PC-3 (cell line): ENCODE measurements around the gene MPPED2. TPM values are rescaled to one million over a fixed set of nuclear protein-coding genes. Genes with fewer than 3 reads are reported as not detected.

Source experiments
- ATAC-seq: fragments of 200-7000 bp; cut with Tn5 transposase; 2 replicates; pipeline ENCODE4 v1.9.1; 2020; ENCODE audit warnings: mild to moderate bottlenecking, moderate library complexity
- BruUV-seq: library from RNA; stranded (reverse); fragments of 400-500 nt; replicated peaks from 2 replicates; lab custom pipeline; 2021; lab: Mats Ljungman, UMichigan
- CTCF ChIA-PET: fragments of 300-600 bp; sonication (Branson Sonifier 250); formaldehyde crosslinking; loops from one replicate; lab custom pipeline; 2022; ENCODE audit warnings: antibody characterized with exemption; lab: Charles Lee
- POLR2A ChIA-PET: fragments of 300-600 bp; sonication (Branson Sonifier 250); formaldehyde crosslinking; loops from one replicate; lab custom pipeline; 2022; ENCODE audit warnings: antibody characterized with exemption; ENCODE audit not compliant: unreplicated experiment; lab: Charles Lee
- DNase-seq: peaks from one replicate; pipeline ENCODE4 v3.0.0-alpha.2; 2015
- H2AFZ ChIP-seq: fragments of 300-600 bp; sonication (generic); 2 replicates; pipeline ENCODE4 v1.6.0; 2016; ENCODE audit warnings: antibody characterized with exemption, low read length
- H3F3A ChIP-seq: fragments of 300-600 bp; sonication (generic); one replicate; pipeline ENCODE4 v1.6.0; 2017; ENCODE audit warnings: antibody characterized with exemption, low read length, control low read depth, mild to moderate bottlenecking; ENCODE audit not compliant: unreplicated experiment
- H3K27ac ChIP-seq: fragments of 300-600 bp; sonication (generic); 2 replicates; pipeline ENCODE4 v1.5.1; 2016; ENCODE audit warnings: mild to moderate bottlenecking, low read length
- H3K27me3 ChIP-seq: fragments of 300-600 bp; sonication (generic); 2 replicates; pipeline ENCODE4 v1.6.1; 2016; ENCODE audit warnings: low read length, mixed read lengths
- H3K36me3 ChIP-seq: fragments of 300-600 bp; sonication (generic); 2 replicates; pipeline ENCODE4 v1.6.1; 2016; ENCODE audit warnings: low read depth, mixed run types, low read length, mixed read lengths
- H3K4me1 ChIP-seq: fragments of 300-600 bp; sonication (generic); 2 replicates; pipeline ENCODE4 v1.5.1; 2016; ENCODE audit warnings: low read length; ENCODE audit not compliant: insufficient read depth
- H3K4me2 ChIP-seq: fragments of 300-600 bp; sonication (generic); 2 replicates; pipeline ENCODE4 v1.6.0; 2016; ENCODE audit warnings: low read length
- H3K4me3 ChIP-seq: fragments of 300-600 bp; sonication (generic); 2 replicates; pipeline ENCODE4 v1.5.1; 2016; ENCODE audit warnings: mild to moderate bottlenecking, low read length, mixed read lengths
- H3K79me2 ChIP-seq: fragments of 300-600 bp; sonication (generic); 2 replicates; pipeline ENCODE4 v1.6.1; 2017; ENCODE audit warnings: low read length, mixed read lengths
- H3K9ac ChIP-seq: fragments of 300-600 bp; sonication (generic); 2 replicates; pipeline ENCODE4 v1.6.0; 2016; ENCODE audit warnings: mild to moderate bottlenecking, low read length
- H3K9me2 ChIP-seq: fragments of 300-600 bp; sonication (generic); replicated peaks from 2 replicates; pipeline ENCODE4 v1.6.1; 2016; ENCODE audit warnings: mixed run types, low read length, mixed read lengths
- H3K9me3 ChIP-seq: fragments of 300-600 bp; sonication (generic); 2 replicates; pipeline ENCODE4 v1.6.1; 2016; ENCODE audit warnings: low read length, mixed read lengths
- H4K20me1 ChIP-seq: fragments of 300-600 bp; sonication (generic); 2 replicates; pipeline ENCODE4 v1.6.1; 2016; ENCODE audit warnings: low read length, mixed read lengths
- EZH2 ChIP-seq: fragments of 300-600 bp; sonication (generic); IDR thresholded peaks from one replicate; pipeline ENCODE4 v1.6.1; 2017; ENCODE audit warnings: antibody characterized with exemption, mild to moderate bottlenecking, low read length; ENCODE audit not compliant: unreplicated experiment
- EZH2phosphoT487 ChIP-seq: fragments of 300-600 bp; sonication (generic); IDR thresholded peaks from 2 replicates; pipeline ENCODE4 v1.6.1; 2018; ENCODE audit warnings: mild to moderate bottlenecking, antibody characterized with exemption, low read length, borderline replicate concordance
- intact Hi-C: fragments of 100-400 bp; cut with micrococcal nuclease; formaldehyde crosslinking; loops from 2 replicates; pipeline ENCODE4 v1.9.0; 2023
- total RNA-seq: library from RNA; depleted of rRNA; stranded (reverse); fragments of >200 nt; gene quantifications from 2 replicates; pipeline ENCODE4 v1.2.3, GENCODE V29; 2014
- TF ChIP-seq, protein P1 (sequence below): fragments of 300-600 bp; sonication (generic); conservative IDR thresholded peaks from 2 replicates; pipeline ENCODE4 v1.5.1; 2017; ENCODE audit warnings: antibody characterized with exemption, low read depth, mild to moderate bottlenecking, low read length

Gene MPPED2
- total RNA-seq, 1 experiment from 2014 or later = not detected

DNA sequence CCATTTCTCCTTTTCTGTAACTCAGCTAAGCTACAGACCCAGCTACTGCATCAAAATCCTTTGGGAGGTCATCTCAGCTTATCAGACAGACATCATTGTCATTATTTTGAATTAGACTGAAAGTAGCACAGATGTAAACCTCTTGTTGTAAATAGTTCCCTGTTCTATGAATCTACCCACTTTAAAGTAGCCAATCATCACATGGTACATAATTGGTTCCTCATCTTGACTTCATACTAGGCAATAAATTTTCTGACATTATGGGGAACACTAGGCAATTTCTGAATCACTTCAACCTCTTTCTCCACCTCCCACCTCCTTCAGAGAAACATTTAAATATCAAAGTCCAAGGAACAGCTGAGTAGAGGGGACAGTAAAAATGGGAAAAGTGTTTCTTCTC lies 47.9 kb downstream of the MPPED2 start:
- no peaks in the 10 kb centered on the region for H3K9me2 ChIP-seq
- CTCF ChIA-PET = no interaction called here
- no peaks in the 10 kb centered on the region for H3K4me1 ChIP-seq
- no peaks in the 10 kb centered on the region for H3K27me3 ChIP-seq
- no peak overlapping the region for H3K27ac ChIP-seq
- DNase-seq = no peak
- H3K4me3 ChIP-seq = no peak overlapping the region
- H3K9ac ChIP-seq = no peak overlapping the region
- H4K20me1 ChIP-seq = no peaks in the 10 kb centered on the region
- TF ChIP-seq EZH2phosphoT487 (no peak), EZH2 (no peak)
- TF ChIP-seq, protein P1, sequence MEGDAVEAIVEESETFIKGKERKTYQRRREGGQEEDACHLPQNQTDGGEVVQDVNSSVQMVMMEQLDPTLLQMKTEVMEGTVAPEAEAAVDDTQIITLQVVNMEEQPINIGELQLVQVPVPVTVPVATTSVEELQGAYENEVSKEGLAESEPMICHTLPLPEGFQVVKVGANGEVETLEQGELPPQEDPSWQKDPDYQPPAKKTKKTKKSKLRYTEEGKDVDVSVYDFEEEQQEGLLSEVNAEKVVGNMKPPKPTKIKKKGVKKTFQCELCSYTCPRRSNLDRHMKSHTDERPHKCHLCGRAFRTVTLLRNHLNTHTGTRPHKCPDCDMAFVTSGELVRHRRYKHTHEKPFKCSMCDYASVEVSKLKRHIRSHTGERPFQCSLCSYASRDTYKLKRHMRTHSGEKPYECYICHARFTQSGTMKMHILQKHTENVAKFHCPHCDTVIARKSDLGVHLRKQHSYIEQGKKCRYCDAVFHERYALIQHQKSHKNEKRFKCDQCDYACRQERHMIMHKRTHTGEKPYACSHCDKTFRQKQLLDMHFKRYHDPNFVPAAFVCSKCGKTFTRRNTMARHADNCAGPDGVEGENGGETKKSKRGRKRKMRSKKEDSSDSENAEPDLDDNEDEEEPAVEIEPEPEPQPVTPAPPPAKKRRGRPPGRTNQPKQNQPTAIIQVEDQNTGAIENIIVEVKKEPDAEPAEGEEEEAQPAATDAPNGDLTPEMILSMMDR = no peak
- no peaks in the 10 kb centered on the region for H3K79me2 ChIP-seq
- no TSS peak for BruUV-seq
- ATAC-seq = no peak
- H2AFZ ChIP-seq = no peak overlapping the region
- H3K9me3 ChIP-seq = no peaks in the 10 kb centered on the region
- POLR2A ChIA-PET = no interaction called here
- no peaks in the 10 kb centered on the region for H3F3A ChIP-seq
- no peak overlapping the region for H3K4me2 ChIP-seq
- intact Hi-C loops = no loop called here
- H3K36me3 ChIP-seq = no peaks in the 10 kb centered on the region

DNA sequence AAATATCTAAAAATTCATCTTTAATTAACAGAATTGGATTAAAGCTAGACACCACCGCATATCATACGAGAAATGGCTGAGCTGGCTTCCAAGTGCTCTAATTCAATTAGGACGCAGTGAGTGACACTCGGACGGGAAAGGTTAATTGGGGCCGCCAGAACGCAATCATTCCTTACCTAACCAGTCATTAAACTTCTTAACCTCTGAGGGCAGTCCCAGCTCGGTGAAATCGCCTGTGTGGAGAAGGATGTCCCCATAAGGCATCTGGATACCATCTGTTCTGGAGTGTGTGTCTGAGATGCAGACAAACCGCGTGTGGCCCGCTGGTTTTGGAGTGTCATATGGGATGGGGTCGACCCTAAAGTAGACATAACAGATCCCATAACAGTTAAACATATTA lies 50.3 kb downstream of the MPPED2 start:
- Histone ChIP-seq H3K9me3 (no peaks in the 10 kb centered on the region), H3K27ac (no peak overlapping the region), H4K20me1 (no peaks in the 10 kb centered on the region), H3K4me2 (no peak overlapping the region), H3K36me3 (no peaks in the 10 kb centered on the region), H3F3A (no peaks in the 10 kb centered on the region), H3K4me1 (no peaks in the 10 kb centered on the region), H3K4me3 (no peak overlapping the region), H3K9me2 (no peaks in the 10 kb centered on the region), H3K9ac (no peak overlapping the region), H2AFZ (no peak overlapping the region), H3K79me2 (no peaks in the 10 kb centered on the region), H3K27me3 (no peaks in the 10 kb centered on the region)
- no peak for DNase-seq
- ATAC-seq = no peak
- TF ChIP-seq, protein P1 = no peak
- TF ChIP-seq EZH2phosphoT487 = no peak
- no peak for TF ChIP-seq EZH2
- CTCF ChIA-PET = no interaction called here
- POLR2A ChIA-PET = no interaction called here
- no TSS peak for BruUV-seq
- intact Hi-C loops = no loop called here

DNA sequence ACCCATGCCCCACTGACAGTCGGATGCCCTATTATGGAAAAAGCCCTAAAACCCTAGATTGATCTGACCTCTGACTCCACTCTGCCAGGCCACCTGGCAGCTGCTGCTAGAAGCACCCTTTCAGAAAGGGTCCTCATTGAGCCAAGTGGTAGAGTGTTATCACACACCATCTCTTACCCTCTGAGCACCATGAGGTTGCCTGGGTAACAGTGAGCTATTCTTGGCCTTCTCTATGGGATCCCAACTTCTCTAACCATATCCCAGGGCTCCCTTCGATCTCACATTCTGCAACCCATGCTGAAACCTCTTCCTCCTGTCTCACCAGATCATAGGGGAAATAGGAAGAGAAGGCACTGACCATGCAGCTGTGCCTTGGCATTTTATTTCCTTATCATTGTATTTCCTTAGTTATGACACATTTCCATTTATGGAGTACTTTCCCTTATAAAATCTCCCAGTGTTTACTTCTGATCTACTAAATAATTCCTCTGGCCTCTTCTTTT lies 52.7 kb downstream of the MPPED2 start:
- TF ChIP-seq EZH2 = no peak
- no peak for TF ChIP-seq EZH2phosphoT487
- TF ChIP-seq, protein P1 = no peak
- Histone ChIP-seq H3K9me2 (no peaks in the 10 kb centered on the region), H4K20me1 (no peaks in the 10 kb centered on the region), H3K9ac (no peak overlapping the region), H3K27ac (no peak overlapping the region), H3K9me3 (no peaks in the 10 kb centered on the region), H3K4me2 (no peak overlapping the region), H3K4me1 (no peaks in the 10 kb centered on the region), H2AFZ (no peak overlapping the region), H3F3A (no peaks in the 10 kb centered on the region), H3K4me3 (no peak overlapping the region), H3K79me2 (no peaks in the 10 kb centered on the region), H3K27me3 (no peaks in the 10 kb centered on the region), H3K36me3 (no peaks in the 10 kb centered on the region)
- CTCF ChIA-PET = no interaction called here
- intact Hi-C loops = no loop called here
- POLR2A ChIA-PET = no interaction called here
- no peak for DNase-seq
- BruUV-seq = no TSS peak
- no peak for ATAC-seq
